ENCODE results near the gene RNF144A.
"Not testable (repeated sequence)": the region's sequence is repeated elsewhere in the genome, so short reads cannot be mapped to it uniquely, and the experiment has no call there.

RNF144A gene

DNA sequence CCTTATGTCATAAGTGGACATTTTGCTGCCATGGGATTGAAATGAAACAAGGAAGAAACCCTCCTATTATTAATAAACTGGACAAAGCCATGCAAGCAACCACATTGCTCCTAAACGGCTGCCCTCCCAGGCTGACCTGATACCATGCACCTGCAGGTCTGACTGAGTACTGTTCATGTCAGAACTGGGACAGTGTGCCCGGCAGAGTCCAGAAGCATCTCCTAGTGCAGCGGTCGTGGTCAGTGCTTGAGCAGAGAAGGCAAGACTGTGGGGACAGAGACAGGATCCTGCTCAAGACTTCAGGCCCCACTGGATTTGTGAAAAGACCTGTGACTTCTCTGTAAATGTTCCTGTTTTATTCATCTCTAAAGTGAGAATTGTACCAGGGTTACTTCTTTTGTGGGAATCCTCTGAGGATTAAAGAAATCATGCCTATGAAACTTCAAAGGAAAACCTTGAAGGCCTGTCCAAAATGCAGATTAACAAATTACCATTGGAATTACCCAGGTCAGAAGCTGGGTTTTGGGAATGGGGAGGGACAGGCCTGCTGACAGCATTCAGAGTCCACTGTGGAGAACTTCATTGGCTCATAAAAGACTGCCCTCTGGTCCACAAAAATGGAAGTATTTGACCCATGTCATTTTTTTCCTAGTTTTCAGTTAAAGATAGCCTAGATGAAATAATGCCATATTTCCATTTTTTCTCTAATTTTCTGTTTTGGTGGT is 13.9 kb downstream of the RNF144A start:
- no peak for DNase-seq

GRCh38 chr2:6931753-6932152 is 14.5 kb downstream of the RNF144A start:
- DNase-seq = no peak

GRCh38 chr2:6932206-6932605 is 15.0 kb downstream of the RNF144A start:
- DNase-seq = no peak

DNA sequence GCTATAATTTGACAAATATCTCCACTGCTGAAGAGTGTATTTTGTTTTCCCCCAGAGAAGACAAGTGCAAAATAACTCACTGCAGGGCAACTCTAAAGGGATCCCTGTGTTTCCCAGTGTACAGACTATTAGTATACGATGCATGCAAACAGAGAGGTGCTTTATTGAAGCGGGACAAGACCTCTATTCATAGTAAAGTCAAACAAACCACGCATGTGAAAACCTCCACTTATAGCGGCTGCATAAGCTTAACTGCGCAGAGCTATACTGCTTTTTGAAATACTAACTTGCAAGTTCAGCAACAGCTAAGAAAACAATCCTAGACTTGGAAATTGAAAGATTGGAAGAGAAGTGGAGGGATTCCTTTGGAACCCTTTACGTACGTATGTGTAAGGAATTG is 15.6 kb downstream of the RNF144A start:
- DNase-seq = no peak

DNA sequence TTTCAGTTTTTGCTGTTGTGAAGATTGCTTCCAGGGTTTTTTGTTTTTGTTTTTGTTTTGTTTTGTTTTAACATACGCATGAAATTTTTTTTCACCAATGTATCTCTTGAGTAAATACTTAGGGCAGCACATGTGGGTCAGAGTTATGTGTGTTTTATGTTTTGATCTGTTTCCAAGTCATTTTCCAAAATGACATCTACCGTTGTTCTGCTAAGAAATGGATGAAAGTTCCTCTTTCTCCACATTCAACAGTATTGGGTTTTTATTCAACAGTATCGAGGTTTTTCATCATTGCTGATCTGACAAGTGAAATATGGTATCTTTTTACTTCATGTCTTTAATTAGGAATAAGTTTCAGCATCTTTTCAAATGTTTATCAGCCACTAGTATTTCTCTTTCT is 16.7 kb downstream of the RNF144A start:
- DNase-seq = no peak

DNA sequence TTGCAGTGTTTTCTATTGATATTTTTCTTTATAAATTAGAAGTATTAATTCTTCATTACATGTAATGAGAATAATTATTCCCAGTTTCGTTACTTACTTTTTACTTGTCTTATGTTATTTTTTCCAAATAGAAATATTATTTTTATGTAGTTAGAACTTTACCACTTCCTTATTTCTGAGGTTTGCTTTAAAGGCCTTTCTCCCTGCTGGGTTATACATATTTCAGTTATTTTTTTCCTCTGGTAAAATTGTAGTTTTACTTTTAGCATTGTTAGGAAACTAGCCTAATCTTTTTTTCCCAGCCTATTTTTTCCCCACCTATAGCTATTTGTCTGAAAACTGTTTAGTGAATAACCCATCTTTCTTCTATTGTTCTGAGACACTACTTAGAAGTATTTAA is 17.1 kb downstream of the RNF144A start:
- no peak for DNase-seq

DNA sequence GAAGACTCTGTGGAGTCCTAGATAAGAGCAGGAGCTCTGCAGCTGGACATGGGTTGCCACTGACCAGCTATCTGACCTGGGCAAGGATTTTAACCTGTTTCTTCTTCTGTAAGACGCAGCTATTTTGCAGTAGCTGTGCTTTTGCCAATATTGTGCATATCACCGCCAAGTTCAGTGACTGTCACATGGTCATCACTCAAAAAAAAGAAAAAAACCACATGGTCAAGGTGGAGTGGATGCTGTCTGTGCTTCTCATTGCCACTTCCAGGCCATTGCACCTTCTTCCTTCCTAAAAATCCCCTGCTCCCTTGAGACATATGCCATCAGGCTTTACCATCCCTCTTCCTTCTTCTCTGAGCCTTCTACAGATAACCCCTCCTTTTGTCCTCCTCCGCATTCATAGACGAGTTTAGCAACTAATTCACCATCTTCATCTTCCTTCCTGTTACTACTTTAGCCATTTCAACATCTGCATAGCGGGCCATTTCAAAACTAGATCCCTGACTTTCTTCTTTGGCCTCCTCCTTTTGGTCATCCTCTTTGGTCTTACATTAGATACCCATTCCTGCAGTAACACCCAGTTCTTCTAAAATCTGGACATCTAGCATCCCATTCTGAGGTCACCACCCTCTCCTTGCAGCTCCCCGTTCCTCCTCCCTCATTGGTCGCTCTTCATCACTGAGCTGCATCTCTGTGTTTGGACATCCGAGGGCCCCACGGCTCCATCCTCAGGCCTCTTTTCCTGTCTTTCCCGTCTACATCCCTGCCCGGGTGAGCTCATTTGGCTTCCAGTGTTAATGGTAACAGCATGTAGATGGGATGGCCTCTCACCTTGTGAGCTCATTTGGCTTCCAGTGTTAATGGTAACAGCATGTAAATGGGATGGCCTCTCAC is 17.8 kb downstream of the RNF144A start:
- DNase-seq = no peak

GRCh38 chr2:6935652-6936020 is 18.4 kb downstream of the RNF144A start:
- DNase-seq = not testable (repeated sequence)

DNA sequence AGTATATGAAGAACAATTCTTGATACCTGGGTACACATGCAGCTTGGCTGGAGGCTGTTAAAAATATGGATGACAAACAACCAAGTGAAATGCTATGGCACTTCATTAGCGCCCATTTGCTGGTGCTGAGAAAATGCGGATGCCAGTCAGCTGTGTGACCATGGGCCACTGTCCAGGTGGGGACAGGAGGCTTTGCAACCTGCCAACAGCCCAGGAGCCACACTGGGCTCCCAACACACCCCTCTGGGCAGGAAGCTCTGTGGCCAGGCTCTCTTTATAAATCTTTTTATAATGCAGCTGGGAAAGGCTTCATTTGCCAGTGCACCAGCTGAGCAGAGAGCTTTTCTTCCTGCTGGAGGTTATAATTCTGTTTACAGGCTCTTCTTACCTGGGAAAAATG is 19.9 kb downstream of the RNF144A start:
- DNase-seq = no peak

- DNase-seq = no peak
Measured at GRCh38 chr2:6937582-6937981, 20.4 kb downstream of the RNF144A start.

DNA sequence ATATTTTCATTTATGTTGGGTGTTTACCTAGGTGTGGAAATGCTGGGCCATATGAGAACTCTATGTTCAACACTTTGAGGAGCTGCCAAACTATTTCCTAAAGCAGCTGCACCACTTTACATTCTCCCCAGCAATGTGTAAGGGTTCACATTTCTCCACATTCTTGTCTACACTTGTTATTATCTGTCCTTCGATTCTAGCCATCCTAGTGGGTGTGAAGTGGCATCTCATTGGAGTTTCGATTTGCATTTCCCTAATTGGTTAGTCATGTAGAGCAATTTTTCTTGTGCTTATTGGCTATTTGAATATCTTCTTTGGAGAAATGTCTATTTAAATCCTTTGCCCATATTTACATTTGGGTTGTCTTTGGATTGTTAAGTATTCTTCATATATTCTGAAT is 21.9 kb downstream of the RNF144A start:
- no peak for DNase-seq

DNA sequence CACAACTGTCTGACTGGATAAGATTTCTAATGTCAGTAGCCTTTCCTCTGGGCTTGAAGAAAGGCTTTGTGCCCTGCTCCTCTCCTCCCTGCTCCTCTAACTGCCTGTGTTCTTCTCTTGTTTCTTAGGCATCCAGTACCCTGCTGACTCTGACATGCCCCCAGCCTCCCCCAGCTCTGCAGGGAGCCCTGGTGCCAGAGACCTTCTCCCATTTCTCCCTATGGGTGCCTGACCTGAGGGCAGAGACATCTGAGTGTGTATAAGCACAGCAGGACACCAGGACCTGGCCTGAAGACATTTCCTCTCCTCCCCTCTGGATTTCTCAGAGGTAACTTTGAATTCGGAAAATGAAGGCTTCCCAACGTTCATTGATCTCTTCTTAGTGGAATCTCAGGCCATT is 23.6 kb downstream of the RNF144A start:
- DNase-seq = no peak

GRCh38 chr2:6941299-6942046 is 24.3 kb downstream of the RNF144A start:
- no peak for DNase-seq

GRCh38 chr2:6942848-6943247 is 25.6 kb downstream of the RNF144A start:
- DNase-seq = no peak

DNA sequence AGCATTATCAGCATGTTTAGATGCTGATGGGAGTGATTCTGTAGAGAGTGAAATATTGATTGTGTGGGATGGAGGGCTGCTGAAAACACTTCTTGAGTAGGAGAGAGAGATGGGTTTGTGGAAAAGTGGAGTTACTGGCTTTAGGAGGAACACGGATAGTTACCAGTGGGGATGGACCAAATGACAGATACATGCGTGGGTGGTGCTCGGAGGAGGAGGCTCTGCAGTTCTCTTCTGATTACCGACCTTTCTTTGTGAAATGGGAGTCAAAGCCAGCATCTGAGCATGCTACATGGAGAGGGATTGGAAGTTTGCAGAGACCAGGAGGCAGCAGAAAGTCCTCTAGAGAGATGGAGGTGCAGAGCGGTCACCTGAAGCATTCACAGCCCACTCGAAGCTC is 26.3 kb downstream of the RNF144A start:
- no peak for DNase-seq

- DNase-seq = no peak
Measured at GRCh38 chr2:6943971-6944370, 26.8 kb downstream of the RNF144A start.

- DNase-seq = no peak
Measured at GRCh38 chr2:6944555-6944954, 27.3 kb downstream of the RNF144A start.

DNA sequence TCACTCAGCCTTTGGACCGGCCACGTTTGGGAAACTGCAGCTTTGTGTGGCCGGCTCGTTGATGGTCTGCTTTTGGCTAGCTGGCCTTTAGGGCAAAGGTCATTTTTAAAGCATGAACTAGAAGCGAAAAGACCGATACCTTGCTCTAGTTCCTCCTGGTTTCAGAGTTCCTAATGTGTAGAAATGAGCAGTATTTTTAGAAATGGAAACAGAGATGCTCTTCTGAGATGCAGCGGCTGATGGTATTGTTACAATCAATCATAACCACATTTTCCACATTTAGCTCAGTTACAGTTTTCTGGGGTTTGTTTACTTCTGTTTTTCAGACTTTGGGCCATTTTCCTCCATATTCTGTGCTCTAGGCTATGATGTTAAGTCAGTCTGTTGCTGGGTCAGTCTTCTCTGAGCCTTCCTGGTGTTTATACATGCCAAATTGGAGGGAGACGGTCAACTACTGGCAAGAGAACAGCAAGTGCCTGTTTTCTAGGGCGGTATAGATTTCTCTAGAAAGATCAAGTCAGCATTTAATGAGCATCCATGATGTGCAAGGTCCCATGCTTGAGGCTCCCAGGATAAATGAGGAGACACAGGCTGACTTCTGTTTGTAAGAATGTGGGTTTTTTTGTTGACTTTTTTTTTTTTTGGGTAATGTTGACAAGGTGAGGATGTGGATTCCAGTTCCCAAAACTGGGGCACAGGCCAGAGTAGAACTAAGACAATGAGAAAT is 28.0 kb downstream of the RNF144A start:
- no peak for DNase-seq

DNA sequence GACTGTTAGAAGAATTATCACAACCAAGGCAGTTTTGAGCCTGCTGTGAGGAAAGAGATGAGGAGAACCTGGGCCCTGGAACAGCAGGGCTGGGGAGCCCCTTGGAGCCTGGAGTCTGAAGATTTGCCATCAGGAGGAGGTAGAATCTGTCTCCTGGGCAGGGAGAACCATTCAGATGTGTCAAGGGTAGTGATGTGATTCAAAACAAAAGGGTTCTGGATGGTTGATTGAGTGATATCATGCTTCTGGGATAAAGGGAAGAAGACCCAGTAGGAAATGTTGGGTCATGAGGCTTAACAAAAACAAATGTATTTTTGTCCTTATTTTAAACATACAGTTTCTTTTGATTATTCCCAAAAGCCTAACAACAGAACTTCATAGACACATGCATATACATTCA is 28.6 kb downstream of the RNF144A start:
- DNase-seq = no peak

- no peak for DNase-seq
Measured at GRCh38 chr2:6946722-6947121, 29.5 kb downstream of the RNF144A start.

DNA sequence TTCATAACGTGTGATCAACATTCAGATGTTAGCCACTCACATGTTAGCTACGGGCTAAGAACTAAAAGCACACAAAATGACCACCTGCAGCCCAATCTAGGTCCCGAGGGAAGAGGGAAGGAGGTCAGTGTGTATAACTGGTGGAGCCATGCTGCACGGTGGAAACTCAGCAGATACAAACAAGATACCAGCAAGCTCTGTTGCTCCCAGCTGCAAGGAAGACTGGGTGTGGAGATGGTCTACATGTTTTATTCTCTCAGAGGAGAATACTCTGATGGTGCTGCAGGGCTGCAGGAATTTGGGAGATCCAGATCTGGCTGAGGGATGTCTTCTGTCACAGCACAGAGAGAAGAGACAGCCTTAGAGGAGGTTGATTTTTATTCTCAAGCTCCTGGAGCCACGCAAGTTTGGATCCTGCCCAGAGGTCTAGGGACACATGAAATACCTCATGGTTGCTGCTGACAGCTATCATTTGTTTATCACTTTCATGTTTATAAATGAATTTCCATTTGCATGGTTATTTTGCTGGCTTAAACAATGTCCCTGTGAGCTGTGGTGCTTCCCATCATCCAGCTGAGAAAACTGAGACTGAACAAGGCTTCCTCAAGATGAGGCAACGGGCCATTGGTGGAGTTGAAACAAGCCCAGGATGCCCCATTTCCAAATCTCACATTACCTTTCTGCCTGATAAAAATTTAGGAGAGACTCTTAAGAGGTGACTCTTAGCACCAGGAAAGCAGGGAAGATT is 30.9 kb downstream of the RNF144A start:
- DNase-seq = no peak

- no peak for DNase-seq
Measured at GRCh38 chr2:6948677-6949351, 31.6 kb downstream of the RNF144A start.

Measured in NCI-H2081 treated with DMSO at 0.1 percent for 48 hours (cell line).